DOHH2 (cell line): ENCODE results near the gene TMEM273.

ENCODE experiments used
- EZH2phosphoT487 ChIP-seq: fragments of 200-600 bp; sonication (generic); IDR thresholded peaks from 2 replicates; pipeline ENCODE4 v1.6.1; 2017; ENCODE audit warnings: borderline replicate concordance, mild to moderate bottlenecking, antibody characterized with exemption, low read length, moderate library complexity, mixed read lengths
- TF ChIP-seq, protein P1 (sequence below): fragments of 200-600 bp; sonication (generic); IDR thresholded peaks from one replicate; pipeline ENCODE4 v1.5.1; 2014; ENCODE audit warnings: antibody characterized with exemption, mild to moderate bottlenecking, low read depth, low read length; ENCODE audit not compliant: poor library complexity, severe bottlenecking

DNA sequence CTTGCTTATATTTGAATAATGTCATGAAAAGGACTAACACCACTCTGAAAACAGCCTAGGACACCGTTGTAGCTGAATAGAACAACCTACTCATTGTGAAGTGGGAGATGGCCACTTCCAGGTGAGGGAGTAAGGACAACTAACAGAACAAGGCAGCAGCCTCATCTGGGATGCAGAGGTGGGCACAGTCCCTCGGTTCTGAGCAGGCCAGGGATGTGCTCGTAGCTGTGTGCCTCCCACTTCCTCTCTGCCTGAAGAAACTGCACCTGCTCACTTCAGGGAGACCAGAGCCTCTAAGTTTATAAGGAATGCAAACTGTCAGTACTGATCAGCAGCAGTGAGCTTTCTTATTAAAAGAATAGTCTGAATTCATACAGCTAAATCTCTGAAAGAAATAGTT, 75.3 kb downstream of the TMEM273 start:
- TF ChIP-seq, protein P1, sequence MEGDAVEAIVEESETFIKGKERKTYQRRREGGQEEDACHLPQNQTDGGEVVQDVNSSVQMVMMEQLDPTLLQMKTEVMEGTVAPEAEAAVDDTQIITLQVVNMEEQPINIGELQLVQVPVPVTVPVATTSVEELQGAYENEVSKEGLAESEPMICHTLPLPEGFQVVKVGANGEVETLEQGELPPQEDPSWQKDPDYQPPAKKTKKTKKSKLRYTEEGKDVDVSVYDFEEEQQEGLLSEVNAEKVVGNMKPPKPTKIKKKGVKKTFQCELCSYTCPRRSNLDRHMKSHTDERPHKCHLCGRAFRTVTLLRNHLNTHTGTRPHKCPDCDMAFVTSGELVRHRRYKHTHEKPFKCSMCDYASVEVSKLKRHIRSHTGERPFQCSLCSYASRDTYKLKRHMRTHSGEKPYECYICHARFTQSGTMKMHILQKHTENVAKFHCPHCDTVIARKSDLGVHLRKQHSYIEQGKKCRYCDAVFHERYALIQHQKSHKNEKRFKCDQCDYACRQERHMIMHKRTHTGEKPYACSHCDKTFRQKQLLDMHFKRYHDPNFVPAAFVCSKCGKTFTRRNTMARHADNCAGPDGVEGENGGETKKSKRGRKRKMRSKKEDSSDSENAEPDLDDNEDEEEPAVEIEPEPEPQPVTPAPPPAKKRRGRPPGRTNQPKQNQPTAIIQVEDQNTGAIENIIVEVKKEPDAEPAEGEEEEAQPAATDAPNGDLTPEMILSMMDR: no peak
- no peak for TF ChIP-seq EZH2phosphoT487
